SK-N-SH treated with all-trans-retinoic acid at 6 μM for 48 hours (cell line): ENCODE measurements around the gene FILIP1.

ENCODE experiments used
- ATAC-seq: fragments of 200-7000 bp; cut with Tn5 transposase; 3 replicates; pipeline ENCODE4 v1.9.1; 2020; ENCODE audit warnings: mild to moderate bottlenecking, moderate library complexity
- ARNTL ChIP-seq: fragments of 450-650 bp; formaldehyde crosslinking; IDR thresholded peaks from 2 replicates; pipeline ENCODE4 v1.5.0; 2020; ENCODE audit warnings: low read depth, mild to moderate bottlenecking, moderate library complexity, borderline replicate concordance
- BACH2 ChIP-seq: fragments of 250-450 bp; sonication (Bioruptor Pico); IDR thresholded peaks from 2 replicates; pipeline ENCODE4 v1.9.0; 2021; ENCODE audit warnings: mild to moderate bottlenecking, borderline replicate concordance
- CREB5 ChIP-seq: fragments of 250-450 bp; sonication (Bioruptor Pico); IDR thresholded peaks from 2 replicates; pipeline ENCODE4 v1.5.1; 2020; ENCODE audit warnings: low read depth, mild to moderate bottlenecking, moderate library complexity
- CSDC2 ChIP-seq: fragments of 250-450 bp; sonication (Bioruptor Pico); IDR thresholded peaks from 2 replicates; pipeline ENCODE4 v1.5.0; 2020; ENCODE audit warnings: mild to moderate bottlenecking, moderate library complexity
- CSRNP3 ChIP-seq: fragments of 250-450 bp; sonication (Bioruptor Pico); IDR thresholded peaks from 2 replicates; pipeline ENCODE4 v1.5.1; 2021; ENCODE audit warnings: mild to moderate bottlenecking, moderate library complexity
- ESRRG ChIP-seq: fragments of 250-450 bp; sonication (Bioruptor Pico); IDR thresholded peaks from 2 replicates; pipeline ENCODE4 v1.6.1; 2021; ENCODE audit warnings: mild to moderate bottlenecking
- GLIS3 ChIP-seq: fragments of 250-450 bp; sonication (Bioruptor Pico); IDR thresholded peaks from 2 replicates; pipeline ENCODE4 v1.5.0; 2020; ENCODE audit warnings: mild to moderate bottlenecking, moderate library complexity
- ISL1 ChIP-seq: fragments of 250-450 bp; sonication (Bioruptor Pico); IDR thresholded peaks from 2 replicates; pipeline ENCODE4 v2.1.2; 2022; ENCODE audit warnings: mild to moderate bottlenecking, moderate library complexity
- OSR1 ChIP-seq: fragments of 250-450 bp; sonication (Bioruptor Pico); IDR thresholded peaks from 2 replicates; pipeline ENCODE4 v1.8.0; 2022; ENCODE audit warnings: moderate library complexity, mild to moderate bottlenecking, inconsistent platforms
- RARB ChIP-seq: fragments of 250-450 bp; sonication (Bioruptor Pico); IDR thresholded peaks from 2 replicates; pipeline ENCODE4 v1.8.0; 2021; ENCODE audit warnings: mild to moderate bottlenecking, moderate library complexity
- SNAI2 ChIP-seq: fragments of 250-450 bp; sonication (Bioruptor Pico); IDR thresholded peaks from 2 replicates; pipeline ENCODE4 v1.5.0; 2020; ENCODE audit warnings: mild to moderate bottlenecking, moderate library complexity
- TCF4 ChIP-seq: fragments of 250-450 bp; sonication (Bioruptor Pico); IDR thresholded peaks from 2 replicates; pipeline ENCODE4 v1.8.0; 2021; ENCODE audit warnings: mild to moderate bottlenecking, moderate library complexity, borderline replicate concordance
- TOX ChIP-seq: fragments of 250-450 bp; sonication (Bioruptor Pico); IDR thresholded peaks from 2 replicates; pipeline ENCODE4 v1.8.0; 2021; ENCODE audit warnings: mild to moderate bottlenecking, moderate library complexity, borderline replicate concordance
- ZC3H10 ChIP-seq: fragments of 250-450 bp; sonication (Bioruptor Pico); IDR thresholded peaks from 2 replicates; pipeline ENCODE4 v1.5.1; 2021; ENCODE audit warnings: mild to moderate bottlenecking, moderate library complexity
- ZFP3 ChIP-seq: fragments of 250-450 bp; sonication (Bioruptor Pico); IDR thresholded peaks from 2 replicates; pipeline ENCODE4 v1.5.0; 2020; ENCODE audit warnings: mild to moderate bottlenecking, moderate library complexity
- ZFP30 ChIP-seq: fragments of 450-650 bp; formaldehyde crosslinking; IDR thresholded peaks from 2 replicates; pipeline ENCODE4 v1.5.0; 2022; ENCODE audit warnings: mild to moderate bottlenecking, moderate library complexity
- ZNF565 ChIP-seq: fragments of 450-650 bp; formaldehyde crosslinking; conservative IDR thresholded peaks from 2 replicates; pipeline ENCODE4 v1.5.0; 2020; ENCODE audit warnings: low read depth, mild to moderate bottlenecking, moderate library complexity
- ZNF70 ChIP-seq: fragments of 450-650 bp; formaldehyde crosslinking; IDR thresholded peaks from 2 replicates; pipeline ENCODE4 v1.5.0; 2020; ENCODE audit warnings: mild to moderate bottlenecking, moderate library complexity
- TF ChIP-seq, protein P1 (sequence below): fragments of 250-450 bp; sonication (Bioruptor Pico); IDR thresholded peaks from 2 replicates; pipeline ENCODE4 v1.5.0; 2020; ENCODE audit warnings: mild to moderate bottlenecking, moderate library complexity
- TF ChIP-seq, protein P2 (sequence below): fragments of 250-450 bp; sonication (Bioruptor Pico); IDR thresholded peaks from 2 replicates; pipeline ENCODE4 v1.8.0; 2020; ENCODE audit warnings: mild to moderate bottlenecking, moderate library complexity, borderline replicate concordance
- TF ChIP-seq, protein P3 (sequence below): fragments of 250-450 bp; sonication (Bioruptor Pico); IDR thresholded peaks from 2 replicates; pipeline ENCODE4 v1.8.0; 2021; ENCODE audit warnings: low read depth, mild to moderate bottlenecking, moderate library complexity, borderline replicate concordance

The FILIP1 gene

DNA sequence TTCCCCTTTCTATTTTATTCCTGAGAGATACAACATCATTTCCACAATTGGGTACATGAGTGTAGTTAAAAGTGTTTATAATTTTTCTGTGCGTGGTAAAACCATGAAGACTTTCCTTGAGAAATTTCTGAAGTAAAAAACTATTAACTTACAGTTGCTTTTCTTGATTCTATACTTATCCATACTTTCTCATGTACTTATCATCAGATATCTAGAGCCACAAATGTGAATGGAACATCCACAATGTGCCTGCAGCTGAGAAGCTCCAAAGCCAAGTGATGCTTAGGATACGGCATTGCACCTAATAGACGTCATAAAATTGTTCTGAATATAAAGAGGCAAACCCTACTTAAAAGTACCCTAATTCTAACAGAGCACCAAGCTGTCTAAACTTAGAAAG, 2.9 kb downstream of the FILIP1 start:
- no peak for ATAC-seq
- TF ChIP-seq TOX (no peak), ZNF565 (no peak), RARB (CRISPR knock-in tag) (no peak), ARNTL (CRISPR knock-in tag) (no peak), CREB5 (CRISPR knock-in tag) (no peak), ZFP30 (no peak), GLIS3 (CRISPR knock-in tag) (no peak), CSDC2 (CRISPR knock-in tag) (no peak), TCF4 (CRISPR knock-in tag) (no peak), ZNF70 (CRISPR knock-in tag) (no peak), OSR1 (CRISPR knock-in tag) (no peak), ZC3H10 (CRISPR knock-in tag) (no peak), SNAI2 (CRISPR knock-in tag) (no peak), ZFP3 (no peak), CSRNP3 (CRISPR knock-in tag) (no peak)
- TF ChIP-seq, protein P1, sequence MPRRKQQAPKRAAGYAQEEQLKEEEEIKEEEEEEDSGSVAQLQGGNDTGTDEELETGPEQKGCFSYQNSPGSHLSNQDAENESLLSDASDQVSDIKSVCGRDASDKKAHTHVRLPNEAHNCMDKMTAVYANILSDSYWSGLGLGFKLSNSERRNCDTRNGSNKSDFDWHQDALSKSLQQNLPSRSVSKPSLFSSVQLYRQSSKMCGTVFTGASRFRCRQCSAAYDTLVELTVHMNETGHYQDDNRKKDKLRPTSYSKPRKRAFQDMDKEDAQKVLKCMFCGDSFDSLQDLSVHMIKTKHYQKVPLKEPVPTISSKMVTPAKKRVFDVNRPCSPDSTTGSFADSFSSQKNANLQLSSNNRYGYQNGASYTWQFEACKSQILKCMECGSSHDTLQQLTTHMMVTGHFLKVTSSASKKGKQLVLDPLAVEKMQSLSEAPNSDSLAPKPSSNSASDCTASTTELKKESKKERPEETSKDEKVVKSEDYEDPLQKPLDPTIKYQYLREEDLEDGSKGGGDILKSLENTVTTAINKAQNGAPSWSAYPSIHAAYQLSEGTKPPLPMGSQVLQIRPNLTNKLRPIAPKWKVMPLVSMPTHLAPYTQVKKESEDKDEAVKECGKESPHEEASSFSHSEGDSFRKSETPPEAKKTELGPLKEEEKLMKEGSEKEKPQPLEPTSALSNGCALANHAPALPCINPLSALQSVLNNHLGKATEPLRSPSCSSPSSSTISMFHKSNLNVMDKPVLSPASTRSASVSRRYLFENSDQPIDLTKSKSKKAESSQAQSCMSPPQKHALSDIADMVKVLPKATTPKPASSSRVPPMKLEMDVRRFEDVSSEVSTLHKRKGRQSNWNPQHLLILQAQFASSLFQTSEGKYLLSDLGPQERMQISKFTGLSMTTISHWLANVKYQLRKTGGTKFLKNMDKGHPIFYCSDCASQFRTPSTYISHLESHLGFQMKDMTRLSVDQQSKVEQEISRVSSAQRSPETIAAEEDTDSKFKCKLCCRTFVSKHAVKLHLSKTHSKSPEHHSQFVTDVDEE (CRISPR knock-in tag) = no peak
- TF ChIP-seq, protein P2, sequence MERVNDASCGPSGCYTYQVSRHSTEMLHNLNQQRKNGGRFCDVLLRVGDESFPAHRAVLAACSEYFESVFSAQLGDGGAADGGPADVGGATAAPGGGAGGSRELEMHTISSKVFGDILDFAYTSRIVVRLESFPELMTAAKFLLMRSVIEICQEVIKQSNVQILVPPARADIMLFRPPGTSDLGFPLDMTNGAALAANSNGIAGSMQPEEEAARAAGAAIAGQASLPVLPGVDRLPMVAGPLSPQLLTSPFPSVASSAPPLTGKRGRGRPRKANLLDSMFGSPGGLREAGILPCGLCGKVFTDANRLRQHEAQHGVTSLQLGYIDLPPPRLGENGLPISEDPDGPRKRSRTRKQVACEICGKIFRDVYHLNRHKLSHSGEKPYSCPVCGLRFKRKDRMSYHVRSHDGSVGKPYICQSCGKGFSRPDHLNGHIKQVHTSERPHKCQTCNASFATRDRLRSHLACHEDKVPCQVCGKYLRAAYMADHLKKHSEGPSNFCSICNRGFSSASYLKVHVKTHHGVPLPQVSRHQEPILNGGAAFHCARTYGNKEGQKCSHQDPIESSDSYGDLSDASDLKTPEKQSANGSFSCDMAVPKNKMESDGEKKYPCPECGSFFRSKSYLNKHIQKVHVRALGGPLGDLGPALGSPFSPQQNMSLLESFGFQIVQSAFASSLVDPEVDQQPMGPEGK (CRISPR knock-in tag) = no peak
- TF ChIP-seq, protein P3, sequence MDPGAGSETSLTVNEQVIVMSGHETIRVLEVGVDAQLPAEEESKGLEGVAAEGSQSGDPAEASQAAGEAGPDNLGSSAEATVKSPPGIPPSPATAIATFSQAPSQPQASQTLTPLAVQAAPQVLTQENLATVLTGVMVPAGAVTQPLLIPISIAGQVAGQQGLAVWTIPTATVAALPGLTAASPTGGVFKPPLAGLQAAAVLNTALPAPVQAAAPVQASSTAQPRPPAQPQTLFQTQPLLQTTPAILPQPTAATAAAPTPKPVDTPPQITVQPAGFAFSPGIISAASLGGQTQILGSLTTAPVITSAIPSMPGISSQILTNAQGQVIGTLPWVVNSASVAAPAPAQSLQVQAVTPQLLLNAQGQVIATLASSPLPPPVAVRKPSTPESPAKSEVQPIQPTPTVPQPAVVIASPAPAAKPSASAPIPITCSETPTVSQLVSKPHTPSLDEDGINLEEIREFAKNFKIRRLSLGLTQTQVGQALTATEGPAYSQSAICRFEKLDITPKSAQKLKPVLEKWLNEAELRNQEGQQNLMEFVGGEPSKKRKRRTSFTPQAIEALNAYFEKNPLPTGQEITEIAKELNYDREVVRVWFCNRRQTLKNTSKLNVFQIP = no peak

DNA sequence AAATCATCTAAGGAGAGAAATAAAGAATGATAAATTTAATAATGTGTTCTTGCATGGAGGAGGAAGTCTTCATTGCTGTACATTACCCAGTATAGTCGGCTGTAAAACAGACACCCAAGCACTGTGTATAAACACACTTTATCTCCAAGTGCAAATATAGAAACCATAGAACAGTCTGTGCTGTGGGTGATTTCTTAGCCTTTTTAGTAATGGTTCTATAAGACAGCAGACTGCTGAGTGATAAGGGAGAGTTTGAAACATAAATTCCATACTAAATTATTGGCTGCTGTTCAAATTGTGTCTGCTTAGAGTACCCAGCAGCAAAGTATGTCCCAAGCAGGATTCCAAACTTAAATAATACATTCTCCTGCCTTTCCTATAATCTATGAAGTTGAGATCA, 4.6 kb downstream of the FILIP1 start:
- peak; percentile 73 for ATAC-seq
- TF ChIP-seq TOX (no peak), ISL1 (peak; percentile 40)

GRCh38 chr6:75488033-75488432, 5.6 kb downstream of the FILIP1 start:
- no peak for ATAC-seq
- TF ChIP-seq CREB5 (CRISPR knock-in tag) (no peak), ZNF565 (no peak), GLIS3 (CRISPR knock-in tag) (no peak), CSDC2 (CRISPR knock-in tag) (no peak), ARNTL (CRISPR knock-in tag) (no peak), CSRNP3 (CRISPR knock-in tag) (no peak), ESRRG (CRISPR knock-in tag) (no peak), ISL1 (no peak; the same call in 1 of the 2 replicates), BACH2 (CRISPR knock-in tag) (no peak), TOX (no peak)
- TF ChIP-seq, protein P1 (CRISPR knock-in tag) = no peak
